GM18868 (cell line): ENCODE data around the gene PPP1R1A.

Source experiments
- ATAC-seq: cut with Tn5 transposase; IDR thresholded peaks from one replicate; pipeline ENCODE4 v1.9.1; 2021; ENCODE audit warnings: mild to moderate bottlenecking, moderate library complexity; ENCODE audit not compliant: unreplicated experiment

PPP1R1A gene

GRCh38 chr12:54603872-54604271, 15.4 kb upstream of the PPP1R1A start:
- no peak for ATAC-seq

- ATAC-seq: peak; percentile 93
Observed at GRCh38 chr12:54603173-54603814, 14.8 kb upstream of the PPP1R1A start.

DNA sequence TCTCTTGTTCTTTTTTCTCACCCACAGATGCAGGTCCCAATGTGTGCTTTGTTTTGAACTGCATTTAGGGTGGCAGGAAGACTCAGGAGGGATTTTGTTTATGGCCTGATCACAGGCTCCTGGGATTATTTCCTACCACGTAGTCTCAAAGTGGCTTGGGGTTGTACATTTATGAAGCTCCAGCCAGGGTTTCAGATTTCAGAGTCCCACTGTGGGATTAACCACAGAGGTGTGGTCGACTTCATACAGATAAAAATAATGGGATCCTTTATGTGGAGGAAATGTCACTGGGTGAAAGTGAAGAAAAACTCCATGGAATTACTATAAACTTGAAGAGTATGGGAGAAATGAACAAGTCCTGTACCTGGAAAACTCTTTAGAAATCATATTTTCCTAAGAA, 14.2 kb upstream of the PPP1R1A start:
- no peak for ATAC-seq

DNA sequence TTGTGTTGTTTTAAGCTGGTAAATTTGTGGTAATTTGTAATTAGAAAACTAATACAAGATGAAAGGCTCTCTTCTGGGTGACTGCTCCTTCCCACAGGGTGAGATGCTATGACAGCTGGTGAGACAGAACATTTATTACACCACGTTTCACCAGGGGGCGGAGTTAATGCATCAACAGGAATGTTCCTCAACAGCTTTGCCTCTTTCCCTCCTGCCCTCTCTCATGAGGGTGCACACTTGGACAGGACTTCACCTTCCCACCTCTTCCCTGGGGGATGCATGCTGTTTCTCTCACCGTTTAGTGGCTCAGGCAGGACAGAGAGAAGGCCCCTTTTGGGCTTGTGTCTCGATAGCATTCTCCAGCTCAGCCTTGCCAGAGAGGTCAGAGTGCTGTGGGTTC, 13.4 kb upstream of the PPP1R1A start:
- ATAC-seq: no peak

DNA sequence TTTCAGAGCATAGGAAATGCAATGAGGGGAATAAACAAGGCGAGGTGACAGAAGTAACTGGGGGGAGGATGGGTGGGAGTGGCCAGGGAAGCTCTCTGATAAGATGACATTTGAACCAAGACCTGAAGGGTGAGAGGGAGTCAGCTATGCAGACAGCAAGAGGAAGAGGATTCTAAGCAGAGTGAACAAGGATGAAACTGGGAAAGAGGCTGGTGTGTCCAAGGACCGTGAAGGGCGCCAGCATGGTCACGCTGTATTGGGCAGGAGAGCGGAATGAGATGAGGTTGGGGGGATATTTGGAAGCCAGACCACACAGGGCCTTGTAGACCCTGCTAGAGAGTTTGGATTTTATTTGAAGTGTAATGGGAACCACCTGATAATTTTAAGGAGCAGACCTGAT, 10.5 kb upstream of the PPP1R1A start:
- ATAC-seq: no peak

DNA sequence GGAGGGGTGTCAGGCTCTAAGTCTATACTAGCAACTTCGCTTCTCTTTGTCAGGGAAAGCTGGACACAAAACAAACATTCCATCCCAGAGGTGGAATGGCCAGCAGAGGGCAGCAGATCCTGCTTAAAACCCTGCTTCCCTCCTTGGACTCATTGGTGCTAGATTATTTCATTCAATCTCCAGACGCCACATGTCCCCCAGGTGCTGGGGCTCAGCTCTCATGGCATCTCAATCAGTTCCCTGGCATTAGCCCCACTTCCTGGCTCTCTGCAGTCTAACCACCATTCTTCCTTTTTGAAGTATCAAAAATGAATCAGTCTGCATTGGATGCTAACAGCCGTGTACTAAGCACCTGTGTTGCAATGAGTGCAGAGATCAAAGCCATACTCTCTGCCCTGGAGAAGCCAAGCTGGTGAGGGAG, 8.1 kb upstream of the PPP1R1A start:
- peak; percentile 43 for ATAC-seq

GRCh38 chr12:54595471-54595870, 7.0 kb upstream of the PPP1R1A start:
- no peak for ATAC-seq

DNA sequence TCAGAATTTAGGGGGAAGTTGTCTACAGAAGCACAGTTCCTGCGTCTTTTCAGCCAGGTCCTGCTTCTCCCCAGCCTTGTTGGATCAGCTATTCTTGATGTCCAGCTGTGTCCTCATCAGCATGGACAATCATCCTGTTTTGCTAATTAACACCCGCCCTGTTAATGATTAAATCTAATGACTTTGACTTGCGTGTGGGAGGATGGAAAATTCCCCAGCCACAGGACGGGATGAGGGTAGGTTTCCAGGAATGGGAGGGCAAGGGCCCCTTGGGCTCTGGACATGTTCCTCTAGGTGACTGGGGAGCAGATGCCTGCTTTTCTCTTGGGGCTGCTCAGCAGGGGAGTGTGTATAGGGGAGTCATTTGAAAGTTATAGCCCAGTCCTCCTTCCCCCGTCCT, 5.3 kb upstream of the PPP1R1A start:
- no peak for ATAC-seq

DNA sequence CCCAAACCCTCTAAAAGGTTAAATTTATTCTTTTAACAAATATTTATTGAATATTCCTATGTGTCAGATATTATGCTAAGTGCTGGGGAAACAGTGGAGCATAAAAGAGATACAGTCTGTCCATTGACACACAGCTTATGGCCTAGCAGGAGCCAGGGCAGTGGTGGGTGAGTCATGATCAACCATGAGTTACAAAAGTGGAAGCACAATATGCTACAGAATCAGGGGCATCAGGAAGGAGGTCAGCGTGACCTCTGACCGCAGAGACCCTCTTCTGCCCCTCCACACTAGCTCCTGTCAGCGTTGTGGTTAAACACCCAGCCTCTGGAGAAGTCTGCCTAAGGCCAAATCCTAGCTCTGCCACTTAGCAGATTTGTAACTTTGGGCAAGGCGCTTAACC, 4.7 kb upstream of the PPP1R1A start:
- no peak for ATAC-seq

DNA sequence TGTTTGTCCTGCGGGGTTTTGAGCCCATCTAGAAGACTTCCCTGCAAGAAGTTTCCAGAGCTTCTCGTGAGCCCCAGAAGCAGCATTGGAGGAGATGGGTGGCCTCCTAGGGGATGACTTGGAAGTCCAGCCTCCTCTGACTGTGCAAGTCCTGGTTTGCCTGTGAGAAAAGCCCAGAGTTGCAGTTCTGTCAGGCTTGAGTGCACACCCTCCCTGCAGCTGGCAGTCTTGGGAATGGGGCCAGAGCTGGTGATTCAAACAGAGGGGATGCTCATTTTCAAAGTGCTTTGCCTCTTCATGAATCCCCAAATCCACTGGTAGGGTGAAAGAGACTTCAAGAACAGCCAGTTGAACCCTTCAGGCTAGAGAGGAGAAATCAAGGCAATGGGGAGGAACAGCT, 3.9 kb upstream of the PPP1R1A start:
- no peak for ATAC-seq

GRCh38 chr12:54590978-54591591, 2.6 kb upstream of the PPP1R1A start:
- no peak for ATAC-seq

DNA sequence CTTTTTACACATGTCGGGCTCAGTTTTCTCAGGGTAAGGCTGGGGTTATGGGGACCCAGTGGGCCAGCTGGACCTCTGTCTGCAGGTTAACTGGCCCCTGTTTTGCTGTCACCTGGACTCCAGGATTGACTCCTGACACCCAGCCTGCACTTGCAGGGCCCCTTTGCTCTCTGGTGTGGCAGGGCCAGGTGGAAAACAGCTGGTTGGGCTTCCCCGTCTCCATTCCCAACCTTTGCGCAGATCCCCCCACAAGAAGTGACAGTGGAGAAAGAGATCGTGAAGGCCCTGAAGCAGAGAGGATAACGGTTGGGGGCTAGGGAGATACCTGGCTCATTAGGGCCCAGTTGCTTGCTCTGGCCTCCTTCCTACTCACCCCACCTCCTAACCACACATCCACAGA, 1.5 kb upstream of the PPP1R1A start:
- no peak for ATAC-seq

DNA sequence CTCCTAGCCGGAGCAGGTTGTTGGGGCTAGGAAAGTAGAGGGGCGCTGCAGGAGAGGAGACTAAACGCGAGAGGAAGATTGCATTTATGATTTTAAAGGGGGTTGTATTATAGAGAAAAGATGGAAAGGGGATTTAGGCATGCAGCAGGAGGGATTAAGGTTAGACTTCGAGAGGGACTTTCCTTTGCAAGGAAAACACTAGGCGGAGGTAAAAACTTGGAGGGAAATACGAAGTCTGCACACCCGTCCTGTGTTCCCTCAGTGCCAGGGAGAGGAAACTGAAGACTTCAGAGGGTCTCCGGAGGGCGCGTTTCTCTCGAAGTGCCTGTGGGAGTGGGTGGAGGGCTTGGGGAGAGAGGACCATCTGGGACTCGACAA, 420 bp upstream of the PPP1R1A start:
- no peak for ATAC-seq

DNA sequence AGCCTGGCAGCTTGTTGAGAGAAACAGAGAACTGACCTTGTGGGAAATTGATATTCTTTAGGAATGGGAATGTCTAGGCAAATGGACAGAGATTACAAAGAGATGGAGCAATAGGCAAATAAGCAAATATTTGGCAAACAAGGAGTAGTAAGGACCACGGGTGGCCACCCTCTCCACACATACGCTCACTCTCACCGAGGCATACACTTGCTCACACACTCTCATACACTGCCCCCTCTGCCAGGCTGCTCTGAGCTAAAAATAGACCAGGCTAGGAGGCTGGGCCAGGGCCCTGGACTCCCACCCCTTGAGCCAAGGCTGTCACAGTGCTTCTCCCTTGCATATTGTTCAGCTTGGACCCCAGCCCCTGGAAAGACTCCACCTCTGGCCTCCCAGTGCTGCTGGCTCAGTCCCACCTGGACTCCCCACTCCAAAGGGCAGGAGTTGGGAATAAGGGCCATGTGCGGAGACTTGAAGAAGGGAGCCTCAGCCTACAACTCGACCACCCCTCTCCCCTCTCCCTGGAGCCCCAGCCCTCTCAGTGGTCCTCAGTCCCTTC, 1.1 kb downstream of the PPP1R1A start:
- ATAC-seq: no peak

DNA sequence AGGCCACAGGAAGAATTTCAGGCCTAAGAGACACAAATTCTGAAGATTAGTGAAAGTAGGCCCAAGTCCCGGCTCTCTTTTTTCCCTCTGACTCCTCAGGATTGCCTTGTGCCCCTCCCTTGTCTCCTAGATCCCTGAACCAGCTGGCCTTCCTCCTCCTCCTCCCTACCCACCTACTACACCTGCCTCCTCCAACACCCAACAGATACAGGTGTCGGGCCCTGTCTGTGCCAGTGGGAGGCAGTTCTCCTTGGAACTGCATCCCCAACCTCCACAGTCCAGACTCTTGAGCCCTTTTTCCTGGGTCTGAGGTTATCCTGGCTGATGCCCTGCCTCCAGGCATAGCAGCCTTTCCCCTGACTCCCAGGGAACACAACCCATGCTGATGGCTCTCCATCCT, 1.8 kb downstream of the PPP1R1A start:
- no peak for ATAC-seq

GRCh38 chr12:54585243-54585642, 3.2 kb downstream of the PPP1R1A start:
- ATAC-seq: no peak

- ATAC-seq: no peak
Observed at GRCh38 chr12:54584128-54584527, 4.3 kb downstream of the PPP1R1A start.

DNA sequence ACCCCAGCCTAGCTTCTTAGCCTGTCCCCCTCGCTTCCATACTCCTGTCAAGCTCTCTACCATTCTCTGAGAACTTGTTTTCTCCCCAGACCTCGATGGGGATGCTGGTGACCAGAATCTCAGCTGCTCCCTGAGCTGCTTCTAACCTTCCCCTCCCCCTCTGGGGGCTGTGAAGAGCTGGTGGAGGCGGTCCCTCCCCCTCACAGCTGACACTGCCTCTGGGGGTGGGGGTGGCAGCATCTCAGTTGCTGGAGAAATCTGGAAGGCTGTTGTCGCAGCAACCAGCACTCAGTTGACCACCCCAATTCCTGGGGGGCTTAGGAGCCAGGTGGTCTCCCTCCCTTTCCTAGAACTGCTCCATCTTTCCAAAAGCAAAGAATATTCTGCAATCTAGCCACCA, 4.7 kb downstream of the PPP1R1A start:
- no peak for ATAC-seq

DNA sequence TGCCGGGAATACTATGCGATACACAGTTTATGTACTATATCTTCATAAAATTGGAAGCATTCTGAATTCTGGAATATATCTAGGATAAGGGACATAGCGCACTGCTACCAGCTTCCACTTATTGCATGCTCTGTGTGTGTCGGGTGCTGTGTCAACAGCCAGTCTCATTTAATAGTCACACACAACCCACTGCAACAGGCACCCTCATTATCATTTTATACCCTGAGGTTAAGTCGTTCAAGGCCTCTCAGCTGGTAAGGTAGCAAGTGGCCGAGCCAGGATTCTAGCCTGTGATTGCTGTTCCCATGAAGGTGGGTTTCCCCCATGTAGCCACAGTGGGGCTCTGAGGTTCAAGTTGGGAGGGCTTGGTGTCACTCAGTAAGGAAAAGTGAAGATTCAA, 7.0 kb downstream of the PPP1R1A start:
- no peak for ATAC-seq

DNA sequence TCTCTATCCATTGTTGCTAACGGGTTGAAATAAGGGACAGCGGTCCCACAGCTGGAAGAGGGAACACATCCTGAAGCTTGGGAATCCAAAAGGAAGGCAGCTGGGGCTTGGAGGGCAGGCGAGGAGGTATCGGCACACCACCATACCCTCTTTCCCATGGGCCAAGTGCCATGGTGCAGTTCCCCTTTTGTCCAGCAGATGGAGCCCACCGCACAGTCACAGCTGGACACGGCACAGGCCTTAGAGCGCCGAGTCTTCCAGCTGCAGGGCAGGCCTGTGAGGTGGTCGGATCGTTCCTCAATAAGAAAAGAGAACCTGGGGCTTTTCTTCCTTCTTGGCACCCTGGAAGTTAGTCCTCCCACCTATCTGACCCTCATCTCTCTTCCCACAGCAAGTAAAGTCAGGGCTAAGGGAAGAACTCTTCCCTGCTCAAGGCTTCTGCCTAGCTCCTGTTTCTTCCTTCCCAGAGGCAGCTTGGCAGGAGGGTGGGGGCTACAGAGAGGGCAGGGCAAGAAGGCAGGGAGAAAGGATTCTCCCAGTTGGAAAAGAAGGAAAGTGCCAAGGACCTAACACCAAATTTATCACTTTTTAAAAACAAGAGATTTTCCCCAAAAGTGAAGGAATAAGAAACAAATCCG, 8.6 kb downstream of the PPP1R1A start:
- peak; percentile 96 for ATAC-seq

DNA sequence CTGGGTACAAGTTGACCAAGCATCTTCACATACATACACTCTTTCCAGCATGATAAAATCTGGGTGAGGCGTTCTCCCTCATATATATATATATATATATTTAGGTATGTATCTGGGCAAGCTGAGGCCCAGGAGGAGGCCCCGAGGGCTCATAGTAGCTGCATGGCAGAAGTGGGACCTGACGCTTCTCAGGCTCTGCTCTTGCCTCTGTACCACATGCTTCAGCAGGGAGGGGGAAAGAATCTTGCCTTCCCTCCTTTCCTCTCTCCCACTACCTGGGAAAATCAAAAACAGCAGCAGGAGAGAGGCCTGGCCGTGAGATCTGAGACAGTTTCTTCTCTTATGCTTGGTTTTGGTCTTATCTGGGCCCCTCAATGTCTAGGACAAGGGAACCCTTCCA, 9.2 kb downstream of the PPP1R1A start:
- peak; percentile 23 for ATAC-seq

GRCh38 chr12:54578778-54579177, 9.7 kb downstream of the PPP1R1A start:
- no peak for ATAC-seq
